Parathyroid adenoma (tissue), 2 donors: ENCODE data around the gene WDR43.

Experiments used
- H2AFZ ChIP-seq: fragments of 300-600 bp; sonication (generic); one replicate; pipeline ENCODE4 v1.7.0; 2017; ENCODE audit warnings: antibody characterized with exemption, mild to moderate bottlenecking
- H3K27ac ChIP-seq: fragments of 300-600 bp; sonication (generic); one replicate; pipeline ENCODE4 v1.7.0; 2017
- H3K27me3 ChIP-seq: fragments of 300-600 bp; sonication (generic); one replicate; pipeline ENCODE4 v1.7.0; 2017; ENCODE audit warnings: low read length; ENCODE audit not compliant: control insufficient read depth, insufficient read depth
- H3K36me3 ChIP-seq: fragments of 300-600 bp; sonication (generic); one replicate; pipeline ENCODE4 v1.7.0; 2017; ENCODE audit warnings: low read length; ENCODE audit not compliant: control insufficient read depth, insufficient read depth
- H3K4me1 ChIP-seq: fragments of 300-600 bp; sonication (generic); one replicate; pipeline ENCODE4 v1.7.0; 2017; ENCODE audit warnings: control low read depth
- H3K4me2 ChIP-seq: fragments of 300-600 bp; sonication (generic); one replicate; pipeline ENCODE4 v1.7.0; 2017; ENCODE audit warnings: low read length
- H3K4me3 ChIP-seq: fragments of 300-600 bp; sonication (generic); one replicate; pipeline ENCODE4 v1.7.0; 2017; ENCODE audit warnings: low read depth, low read length
- H3K79me2 ChIP-seq: fragments of 300-600 bp; sonication (generic); one replicate; pipeline ENCODE4 v1.7.0; 2017; ENCODE audit warnings: control low read depth
- H3K9ac ChIP-seq: fragments of 300-600 bp; sonication (generic); one replicate; pipeline ENCODE4 v1.7.0; 2017; ENCODE audit warnings: mild to moderate bottlenecking
- H3K9me3 ChIP-seq: fragments of 300-600 bp; sonication (generic); one replicate; pipeline ENCODE4 v1.7.0; 2017; ENCODE audit warnings: low read length; ENCODE audit not compliant: control insufficient read depth
- TF ChIP-seq, protein P1 (sequence below): fragments of 300-600 bp; sonication (generic); IDR thresholded peaks from one replicate; pipeline ENCODE4 v1.7.0; 2017; ENCODE audit warnings: antibody characterized with exemption, mild to moderate bottlenecking
- donor health status: primary hyperparathyroidism.

WDR43 gene

DNA sequence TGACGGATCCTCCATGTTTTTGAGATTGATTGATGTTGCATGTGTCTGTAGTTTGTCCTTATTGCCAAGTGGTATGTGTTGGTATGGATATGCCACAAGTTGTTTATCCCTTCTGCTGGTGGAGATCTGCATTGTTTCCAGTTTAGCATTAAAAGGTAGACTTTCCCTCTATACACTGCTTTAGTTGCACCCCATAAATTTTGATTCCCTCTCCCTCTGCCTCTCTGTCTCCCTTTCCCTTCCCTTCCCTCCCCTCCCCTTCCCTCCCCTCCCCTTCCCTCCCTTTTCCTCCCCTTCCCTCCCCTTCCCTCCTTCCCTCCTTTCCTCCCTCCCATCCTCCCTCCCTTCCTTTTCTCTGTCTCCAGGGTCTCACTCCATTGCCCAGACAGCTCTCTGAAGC is 68.0 kb downstream of the WDR43 start:
- Histone ChIP-seq H3K27ac (no peak overlapping the region), H3K4me2 (no peak overlapping the region), H3K4me1 (no peaks in the 10 kb centered on the region), H3K9ac (no peak overlapping the region), H3K9me3 (no peaks in the 10 kb centered on the region), H3K79me2 (no peaks in the 10 kb centered on the region), H3K36me3 (no peaks in the 10 kb centered on the region), H3K27me3 (no peaks in the 10 kb centered on the region), H3K4me3 (no peak overlapping the region), H2AFZ (no peak overlapping the region)
- TF ChIP-seq, protein P1, sequence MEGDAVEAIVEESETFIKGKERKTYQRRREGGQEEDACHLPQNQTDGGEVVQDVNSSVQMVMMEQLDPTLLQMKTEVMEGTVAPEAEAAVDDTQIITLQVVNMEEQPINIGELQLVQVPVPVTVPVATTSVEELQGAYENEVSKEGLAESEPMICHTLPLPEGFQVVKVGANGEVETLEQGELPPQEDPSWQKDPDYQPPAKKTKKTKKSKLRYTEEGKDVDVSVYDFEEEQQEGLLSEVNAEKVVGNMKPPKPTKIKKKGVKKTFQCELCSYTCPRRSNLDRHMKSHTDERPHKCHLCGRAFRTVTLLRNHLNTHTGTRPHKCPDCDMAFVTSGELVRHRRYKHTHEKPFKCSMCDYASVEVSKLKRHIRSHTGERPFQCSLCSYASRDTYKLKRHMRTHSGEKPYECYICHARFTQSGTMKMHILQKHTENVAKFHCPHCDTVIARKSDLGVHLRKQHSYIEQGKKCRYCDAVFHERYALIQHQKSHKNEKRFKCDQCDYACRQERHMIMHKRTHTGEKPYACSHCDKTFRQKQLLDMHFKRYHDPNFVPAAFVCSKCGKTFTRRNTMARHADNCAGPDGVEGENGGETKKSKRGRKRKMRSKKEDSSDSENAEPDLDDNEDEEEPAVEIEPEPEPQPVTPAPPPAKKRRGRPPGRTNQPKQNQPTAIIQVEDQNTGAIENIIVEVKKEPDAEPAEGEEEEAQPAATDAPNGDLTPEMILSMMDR: no peak

DNA sequence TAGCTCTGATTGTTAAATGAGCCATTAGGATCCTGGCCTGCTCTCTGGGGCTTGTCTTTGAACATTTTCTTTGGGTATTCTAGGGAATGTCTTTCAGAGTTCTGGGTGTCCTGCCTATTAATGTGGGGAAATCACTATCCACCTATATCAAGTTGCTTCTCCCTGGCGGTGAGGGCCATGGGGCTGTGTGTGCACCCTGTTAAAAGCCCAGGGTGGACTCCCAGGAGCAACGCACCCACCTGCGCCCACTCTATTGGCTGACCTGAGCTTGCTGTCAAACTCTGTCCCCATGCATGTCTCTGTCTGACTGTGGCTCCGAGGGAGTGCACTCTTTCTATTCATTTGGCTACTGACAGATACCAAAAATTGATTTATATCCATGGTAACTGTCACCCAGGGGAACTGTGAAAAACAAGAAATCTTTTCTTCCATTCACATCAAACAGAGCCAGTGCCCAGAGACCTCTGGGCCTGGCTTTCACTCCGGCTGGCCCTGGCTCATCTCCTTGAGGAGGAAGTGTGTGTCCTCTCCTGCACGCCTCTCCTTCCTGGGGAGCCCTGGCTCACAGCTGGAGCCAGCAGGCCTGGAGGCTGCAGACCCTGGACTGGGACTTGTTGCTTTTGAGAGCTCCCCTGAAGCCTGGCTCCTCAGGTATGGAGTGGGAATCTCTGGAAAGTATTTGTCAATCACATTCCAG is 76.1 kb downstream of the WDR43 start:
- Histone ChIP-seq H3K9ac (no peak overlapping the region), H3K4me1 (no peaks in the 10 kb centered on the region), H3K27me3 (no peaks in the 10 kb centered on the region), H3K4me3 (no peak overlapping the region), H3K4me2 (no peak overlapping the region), H3K9me3 (no peaks in the 10 kb centered on the region), H2AFZ (no peak overlapping the region), H3K36me3 (no peaks in the 10 kb centered on the region), H3K27ac (no peak overlapping the region), H3K79me2 (no peaks in the 10 kb centered on the region)
- TF ChIP-seq, protein P1: no peak

DNA sequence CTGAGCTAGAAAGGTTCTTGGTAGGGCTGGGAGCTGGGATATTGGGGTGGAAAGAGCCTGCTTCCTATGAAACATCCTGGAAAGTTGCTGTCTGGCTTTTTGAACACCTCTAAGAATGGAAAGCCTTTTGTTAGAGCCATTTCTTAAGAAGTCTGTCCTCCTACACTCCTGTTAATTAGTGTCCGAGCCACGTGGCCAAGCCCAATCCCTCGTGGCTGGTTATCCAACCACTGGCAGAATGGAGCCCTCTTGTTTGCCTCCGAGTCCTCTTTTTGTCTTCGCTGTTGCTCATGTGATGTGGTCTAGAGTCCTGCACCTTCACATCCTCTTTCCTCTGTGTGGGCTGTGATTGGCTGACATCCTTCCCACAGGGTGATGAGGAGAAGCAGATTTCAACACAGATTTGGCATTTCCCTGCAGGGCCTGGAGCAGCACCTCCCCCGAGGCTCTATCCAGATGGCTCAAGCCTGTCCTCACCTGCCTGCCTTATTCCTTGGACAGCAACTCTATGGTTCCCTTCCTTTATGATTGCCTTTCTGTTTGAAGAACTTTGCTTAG is 78.4 kb downstream of the WDR43 start:
- Histone ChIP-seq H3K27ac (no peak overlapping the region), H3K4me2 (no peak overlapping the region), H3K9ac (no peak overlapping the region), H3K27me3 (no peaks in the 10 kb centered on the region), H3K4me1 (no peaks in the 10 kb centered on the region), H3K4me3 (no peak overlapping the region), H3K79me2 (no peaks in the 10 kb centered on the region), H3K9me3 (no peaks in the 10 kb centered on the region), H2AFZ (no peak overlapping the region), H3K36me3 (no peaks in the 10 kb centered on the region)
- TF ChIP-seq, protein P1: no peak

DNA sequence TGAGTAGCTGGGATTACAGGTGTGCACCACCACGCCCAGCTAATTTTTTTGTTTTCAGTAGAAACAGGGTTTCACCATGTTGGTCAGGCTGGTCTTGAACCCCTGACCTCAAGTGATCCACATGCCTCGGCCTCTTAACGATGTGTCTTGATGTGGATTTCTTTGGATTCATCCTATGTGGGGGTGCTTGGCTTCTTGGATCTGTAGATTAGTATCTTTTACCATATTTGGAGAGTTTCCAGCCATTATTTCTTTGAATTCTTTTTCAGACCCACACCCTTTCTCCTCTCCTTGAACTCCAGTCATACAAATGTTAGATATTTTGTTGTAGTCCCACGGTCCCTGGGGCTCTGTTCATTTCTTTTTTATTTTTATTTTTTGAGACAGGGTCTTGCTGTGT is 79.8 kb downstream of the WDR43 start:
- H3K4me2 ChIP-seq: no peak overlapping the region
- no peak overlapping the region for H3K9ac ChIP-seq
- H3K27me3 ChIP-seq: no peaks in the 10 kb centered on the region
- H3K79me2 ChIP-seq: no peaks in the 10 kb centered on the region
- H2AFZ ChIP-seq: no peak overlapping the region
- no peaks in the 10 kb centered on the region for H3K36me3 ChIP-seq
- TF ChIP-seq, protein P1: no peak
- no peak overlapping the region for H3K27ac ChIP-seq
- H3K4me3 ChIP-seq: no peak overlapping the region
- no peaks in the 10 kb centered on the region for H3K9me3 ChIP-seq
- no peaks in the 10 kb centered on the region for H3K4me1 ChIP-seq

DNA sequence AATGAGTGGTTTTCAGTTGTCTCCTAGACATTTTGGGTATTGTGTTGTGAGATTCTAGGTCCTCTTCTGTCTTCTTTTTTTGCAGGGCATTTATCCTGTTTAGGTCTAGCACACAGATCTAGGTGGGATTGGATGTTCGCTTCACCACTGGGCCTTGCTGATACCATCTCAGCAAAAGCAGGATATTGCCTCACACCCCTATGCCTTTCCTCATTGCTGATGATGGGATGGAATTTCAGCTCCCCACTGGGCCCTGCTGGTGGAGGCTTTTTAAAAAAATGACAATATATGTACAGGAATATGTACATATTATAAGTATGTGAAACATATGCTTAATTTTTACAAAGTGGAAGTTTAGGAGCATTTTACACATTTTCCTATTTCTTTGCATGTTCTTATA is 81.2 kb downstream of the WDR43 start:
- Histone ChIP-seq H3K4me1 (no peaks in the 10 kb centered on the region), H3K36me3 (no peaks in the 10 kb centered on the region), H3K4me3 (no peak overlapping the region), H3K27me3 (no peaks in the 10 kb centered on the region), H3K79me2 (no peaks in the 10 kb centered on the region), H3K9me3 (no peaks in the 10 kb centered on the region), H3K4me2 (no peak overlapping the region), H2AFZ (no peak overlapping the region), H3K9ac (no peak overlapping the region), H3K27ac (no peak overlapping the region)
- TF ChIP-seq, protein P1: no peak
